HEK293T (cell line): ENCODE data around the gene TAF6.

ENCODE experiments used
- ARNT ChIP-seq: fragments of 450-650 bp; IDR thresholded peaks from 2 replicates; pipeline ENCODE4 v1.6.1; 2017; ENCODE audit warnings: mild to moderate bottlenecking
- CTBP1 ChIP-seq: fragments of 450-650 bp; IDR thresholded peaks from 2 replicates; pipeline ENCODE4 v1.6.1; 2016; ENCODE audit warnings: borderline replicate concordance
- ELF4 ChIP-seq: fragments of 450-650 bp; IDR thresholded peaks from 2 replicates; pipeline ENCODE4 v1.6.1; 2017; ENCODE audit warnings: antibody characterized with exemption
- FOXA1 ChIP-seq: fragments of 450-650 bp; IDR thresholded peaks from 2 replicates; pipeline ENCODE4 v1.6.1; 2016; ENCODE audit warnings: mild to moderate bottlenecking
- FOXK2 ChIP-seq: fragments of 450-650 bp; IDR thresholded peaks from 2 replicates; pipeline ENCODE4 v1.6.1; 2016; ENCODE audit warnings: mild to moderate bottlenecking
- FOXM1 ChIP-seq: fragments of 450-650 bp; IDR thresholded peaks from 2 replicates; pipeline ENCODE4 v1.6.1; 2017; ENCODE audit warnings: mild to moderate bottlenecking, borderline replicate concordance
- HDGF ChIP-seq: fragments of 450-650 bp; IDR thresholded peaks from 2 replicates; pipeline ENCODE4 v1.6.1; 2017; ENCODE audit warnings: antibody characterized with exemption, borderline replicate concordance
- L3MBTL2 ChIP-seq: fragments of 450-650 bp; conservative IDR thresholded peaks from 2 replicates; pipeline ENCODE4 v1.6.1; 2016; ENCODE audit warnings: mild to moderate bottlenecking
- LEF1 ChIP-seq: fragments of 450-650 bp; IDR thresholded peaks from 2 replicates; pipeline ENCODE4 v1.6.1; 2017; ENCODE audit warnings: mild to moderate bottlenecking, borderline replicate concordance
- SP1 ChIP-seq: fragments of 450-650 bp; IDR thresholded peaks from 2 replicates; pipeline ENCODE4 v1.6.1; 2017
- ZNF384 ChIP-seq: fragments of 450-650 bp; IDR thresholded peaks from 2 replicates; pipeline ENCODE4 v1.6.1; 2016

GRCh38 chr7:100137851-100138760 lies 18.9 kb upstream of the TAF6 start:
- TF ChIP-seq LEF1 (no peak), ELF4 (no peak), SP1 (no peak), ARNT (no peak), HDGF (no peak), FOXM1 (no peak), ZNF384 (no peak), CTBP1 (no peak), FOXK2 (no peak), FOXA1 (no peak), L3MBTL2 (no peak)
